Esophagus (tissue), 2 donors: Measurements from ENCODE around the gene PISD. TPM values are rescaled to one million over a fixed set of nuclear protein-coding genes. Genes with fewer than 3 reads are reported as not detected.

ENCODE experiments used
- H3K27ac ChIP-seq, 2 donors: one replicate each; pipeline ENCODE4 v1.5.1; 2013; ENCODE audit warnings: low read depth in 2 of 2, mild to moderate bottlenecking in 2 of 2, inconsistent platforms in 1 of 2, low read length in 1 of 2, moderate library complexity in 1 of 2
- H3K27me3 ChIP-seq, 2 donors: one replicate each; pipeline ENCODE4 v1.6.1; 2013; ENCODE audit warnings: low read length in 2 of 2, control low read depth in 1 of 2, mild to moderate bottlenecking in 1 of 2; ENCODE audit not compliant: insufficient read depth in 2 of 2, control insufficient read depth in 1 of 2
- H3K36me3 ChIP-seq, 2 donors: one replicate each; pipeline ENCODE4 v1.6.1; 2013; ENCODE audit warnings: low read length in 1 of 2; ENCODE audit not compliant: control insufficient read depth in 2 of 2, insufficient read depth in 2 of 2
- H3K4me1 ChIP-seq, 2 donors: one replicate each; pipeline ENCODE4 v1.6.1; 2013; ENCODE audit warnings: low read length in 1 of 2; ENCODE audit not compliant: control insufficient read depth in 2 of 2, insufficient read depth in 2 of 2
- H3K4me3 ChIP-seq, 2 donors: one replicate each; pipeline ENCODE4 v1.5.1; 2013; ENCODE audit warnings: low read length in 2 of 2, mild to moderate bottlenecking in 2 of 2, low read depth in 1 of 2, moderate library complexity in 1 of 2
- H3K9me3 ChIP-seq, 2 donors: one replicate each; pipeline ENCODE4 v1.6.1; 2013; ENCODE audit warnings: mild to moderate bottlenecking in 2 of 2, low read depth in 1 of 2, low read length in 1 of 2, moderate library complexity in 1 of 2; ENCODE audit not compliant: control insufficient read depth in 2 of 2, insufficient read depth in 1 of 2
- WGBS, 2 donors: extraction: QIAGEN DNeasy Blood & Tissue Kit; methylation state at CpG; one replicate each; pipeline ENCODE4 v1.1.7; 2013; 5-methylcytosine and 5-hydroxymethylcytosine counted together
- polyA plus RNA-seq, 2 donors: library from polyadenylated mRNA; stranded (reverse); fragments of 200-250 nt; gene quantifications; one replicate each; pipeline ENCODE4 v1.2.3, GENCODE V29; 2013
- donor health status: healthy with polysubstance abuse.
- donor health status: Bipolar disorder and iron deficiency.

PISD gene
- polyA plus RNA-seq, 2 donors, result 24.7 to 30.4 TPM

DNA sequence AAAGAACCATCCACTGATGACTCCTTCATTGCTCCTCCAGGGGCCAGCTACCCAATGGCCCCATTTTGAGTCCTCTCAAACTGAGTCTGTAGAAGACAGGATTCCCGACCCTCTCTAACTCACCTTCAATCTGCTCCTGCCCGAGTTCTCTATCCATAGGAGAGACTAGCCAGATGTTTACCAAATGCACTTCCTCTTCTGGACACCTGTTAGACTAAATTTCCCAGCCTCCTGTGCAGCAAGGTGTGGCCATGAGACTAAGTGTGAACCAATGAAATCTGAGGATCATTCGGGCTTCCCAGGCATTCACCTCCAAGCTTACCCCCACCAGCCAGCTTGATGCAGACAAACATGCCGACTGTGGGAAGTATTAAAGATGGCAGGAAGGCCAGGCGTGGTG is 7.6 kb downstream of the PISD start:
- Histone ChIP-seq H3K4me3 (no peak overlapping the region), H3K27ac (peak overlapping the region; percentile 15 to 34), H3K4me1 (peaks cover 0 to 7% of the 10 kb centered on the region in 2 donors), H3K36me3 (peaks cover 0 to 3% of the 10 kb centered on the region in 2 donors), H3K9me3 (no peaks in the 10 kb centered on the region), H3K27me3 (no peaks in the 10 kb centered on the region)
- WGBS, 2 donors, result 93 to 97% methylated on average over 5 of the region's 5 CpGs

DNA sequence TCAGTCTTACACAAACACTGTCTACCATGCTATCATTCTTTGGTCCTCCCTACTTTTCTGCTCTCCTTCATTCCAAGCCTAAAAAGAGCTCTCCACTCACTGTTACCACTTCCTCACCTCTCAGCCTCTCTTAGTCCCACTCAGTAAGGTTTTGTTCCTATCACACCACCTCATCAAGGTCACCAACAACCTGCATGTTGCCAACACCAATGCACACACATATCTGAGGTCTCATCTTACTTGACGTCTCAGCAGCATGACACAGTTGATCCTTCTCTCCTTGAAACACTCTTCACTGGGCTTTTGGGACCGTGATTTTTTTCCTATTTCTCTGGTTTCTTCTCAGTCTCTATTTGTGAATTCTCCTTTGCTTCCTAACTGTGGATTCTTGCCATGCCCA is 8.1 kb downstream of the PISD start:
- peak overlapping the region in 1 of 2 donors; percentile 34 for H3K27ac ChIP-seq
- H3K4me3 ChIP-seq, result no peak overlapping the region
- H3K9me3 ChIP-seq, result no peaks in the 10 kb centered on the region
- WGBS, 2 donors, result 77 to 88% methylated on average over 2 of the region's 2 CpGs
- H3K4me1 ChIP-seq, result peaks cover 0 to 7% of the 10 kb centered on the region in 2 donors
- peaks cover 0 to 3% of the 10 kb centered on the region in 2 donors for H3K36me3 ChIP-seq
- no peaks in the 10 kb centered on the region for H3K27me3 ChIP-seq

- Histone ChIP-seq H3K4me3 (no peak overlapping the region), H3K9me3 (no peaks in the 10 kb centered on the region), H3K27ac (no peak overlapping the region), H3K27me3 (no peaks in the 10 kb centered on the region), H3K4me1 (peaks cover 0 to 7% of the 10 kb centered on the region in 2 donors), H3K36me3 (peaks cover 2 to 3% of the 10 kb centered on the region in 2 donors)
- WGBS, 2 donors, result 65 to 71% methylated on average over 9 of the region's 9 CpGs
These were observed 8.9 kb downstream of the PISD start for GRCh38 chr22:31652911-31653684.

DNA sequence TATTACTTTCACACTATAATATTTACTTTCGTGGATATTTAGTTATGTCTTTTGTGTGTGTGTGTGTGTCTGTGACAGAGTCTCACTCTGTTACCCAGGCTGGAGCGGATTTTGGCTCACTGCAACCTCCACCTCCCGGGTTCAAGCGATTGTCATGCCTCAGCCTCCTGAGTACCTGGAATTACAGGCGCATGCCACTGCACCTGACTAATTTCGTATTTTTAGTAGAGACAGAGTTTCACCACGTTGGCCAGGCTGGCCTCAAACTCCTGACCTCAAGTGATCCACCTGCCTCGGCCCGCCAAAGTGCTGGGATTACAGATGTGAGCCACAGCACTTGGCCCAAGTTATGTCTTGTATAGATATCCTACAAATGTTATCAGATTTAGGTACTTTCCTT is 9.9 kb downstream of the PISD start:
- H3K27ac ChIP-seq, result peak overlapping the region in 1 of 2 donors; percentile 70
- no peaks in the 10 kb centered on the region for H3K9me3 ChIP-seq
- H3K4me3 ChIP-seq, result no peak overlapping the region
- peaks cover 0 to 7% of the 10 kb centered on the region in 2 donors for H3K4me1 ChIP-seq
- H3K36me3 ChIP-seq, result peaks cover 2 to 5% of the 10 kb centered on the region in 2 donors
- no peaks in the 10 kb centered on the region for H3K27me3 ChIP-seq
- WGBS, 2 donors, result 65 to 68% methylated on average over 9 of the region's 9 CpGs

DNA sequence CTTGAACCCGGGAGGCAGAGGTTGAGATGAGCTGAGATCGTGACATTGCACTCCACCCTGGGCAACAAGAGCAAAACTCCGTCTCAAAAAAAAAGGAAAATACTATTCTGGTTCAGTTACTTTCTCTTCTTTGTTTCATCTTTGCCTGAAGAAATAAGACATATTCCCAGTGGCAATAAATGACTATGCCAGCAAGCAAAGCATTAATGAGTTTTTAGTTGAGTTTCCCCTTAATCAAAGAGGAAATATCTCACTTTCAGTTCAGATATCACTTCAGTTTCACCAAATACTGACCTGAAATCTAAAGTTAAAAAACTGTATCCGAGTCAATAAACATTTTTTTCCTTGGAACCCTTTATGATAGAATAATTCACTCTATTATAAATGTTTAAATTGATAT is 10.4 kb downstream of the PISD start:
- Histone ChIP-seq H3K4me1 (peaks cover 0 to 7% of the 10 kb centered on the region in 2 donors), H3K27me3 (no peaks in the 10 kb centered on the region), H3K4me3 (no peak overlapping the region), H3K36me3 (peaks cover 2 to 5% of the 10 kb centered on the region in 2 donors), H3K9me3 (no peaks in the 10 kb centered on the region), H3K27ac (no peak overlapping the region)
- 54 to 69% methylated on average over 4 of the region's 4 CpGs for WGBS, 2 donors

DNA sequence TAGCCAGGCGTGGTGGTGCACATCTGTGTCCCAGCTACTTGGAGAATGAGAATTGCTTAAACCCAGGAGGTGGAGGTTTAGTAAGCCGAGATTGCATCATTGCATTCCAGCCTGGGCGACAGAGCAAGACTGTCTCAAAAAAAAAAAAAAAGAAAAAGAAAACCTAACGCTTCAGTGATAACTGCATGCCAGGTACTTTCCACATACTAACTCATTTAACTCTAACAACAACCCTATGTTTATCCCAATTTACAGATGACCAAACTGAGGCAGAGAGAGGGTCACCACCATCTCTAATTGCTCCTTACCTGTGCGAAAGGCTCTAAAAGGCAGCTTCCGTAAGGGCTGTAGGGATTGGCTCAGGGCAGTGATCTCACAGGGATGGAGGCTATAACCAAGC is 11.6 kb downstream of the PISD start:
- H3K27ac ChIP-seq, result peak overlapping the region; percentile 65 to 72
- peaks cover 2 to 5% of the 10 kb centered on the region in 2 donors for H3K36me3 ChIP-seq
- H3K9me3 ChIP-seq, result no peaks in the 10 kb centered on the region
- H3K27me3 ChIP-seq, result no peaks in the 10 kb centered on the region
- WGBS, 2 donors, result 56 to 66% methylated on average over 6 of the region's 6 CpGs
- peaks cover 0 to 7% of the 10 kb centered on the region in 2 donors for H3K4me1 ChIP-seq
- no peak overlapping the region for H3K4me3 ChIP-seq

DNA sequence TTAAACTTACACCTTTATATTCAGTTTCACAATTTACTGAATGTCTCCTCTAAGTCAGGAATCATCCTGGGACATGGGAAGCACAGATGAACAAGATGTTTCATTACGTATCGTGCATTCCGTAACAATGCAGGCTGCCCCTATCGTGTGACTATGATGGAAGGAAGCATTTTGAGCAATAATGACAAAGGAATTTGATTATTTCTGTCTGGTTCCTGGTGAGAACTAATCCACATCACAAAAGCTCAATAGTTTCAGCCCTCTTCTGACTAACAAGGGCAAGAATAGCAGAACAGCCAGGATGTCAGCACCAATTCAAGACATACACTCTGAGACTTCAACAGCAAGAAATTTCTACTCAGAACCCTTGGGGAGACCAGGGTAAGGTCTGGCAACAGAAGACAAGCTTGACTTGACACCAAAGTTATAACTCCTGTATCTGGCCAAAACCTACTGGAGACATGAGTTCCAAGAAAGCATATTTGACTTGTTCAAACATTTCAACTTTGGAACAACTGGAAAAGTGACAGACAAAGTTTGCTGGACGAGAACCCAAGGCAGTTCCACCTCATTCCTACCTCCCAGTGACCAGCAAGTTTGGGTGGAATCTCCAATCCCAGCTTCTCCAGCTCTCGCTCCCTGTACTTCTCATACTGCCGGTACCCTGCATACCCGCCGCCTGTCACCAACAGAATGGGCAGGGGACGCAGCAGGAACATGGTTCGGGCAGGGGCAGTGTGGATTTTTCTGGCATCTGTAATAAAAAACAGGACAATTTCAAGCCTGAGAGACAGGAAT is 14.3 kb downstream of the PISD start:
- Histone ChIP-seq H3K27ac (peak overlapping the region; percentile 87 to 91), H3K36me3 (peaks cover 2 to 5% of the 10 kb centered on the region in 2 donors), H3K4me1 (no peaks in the 10 kb centered on the region), H3K9me3 (no peaks in the 10 kb centered on the region), H3K27me3 (no peaks in the 10 kb centered on the region), H3K4me3 (no peak overlapping the region)
- WGBS, 2 donors, result 58 to 62% methylated on average over 11 of the region's 11 CpGs

- peaks cover 2 to 5% of the 10 kb centered on the region in 2 donors for H3K36me3 ChIP-seq
- no peaks in the 10 kb centered on the region for H3K27me3 ChIP-seq
- H3K9me3 ChIP-seq, result no peaks in the 10 kb centered on the region
- no peak overlapping the region for H3K4me3 ChIP-seq
- WGBS, 2 donors, result 60 to 74% methylated on average over 3 of the region's 3 CpGs
- peak overlapping the region; percentile 79 to 85 for H3K27ac ChIP-seq
- no peaks in the 10 kb centered on the region for H3K4me1 ChIP-seq
These were observed 14.9 kb downstream of the PISD start for GRCh38 chr22:31647066-31647465.

DNA sequence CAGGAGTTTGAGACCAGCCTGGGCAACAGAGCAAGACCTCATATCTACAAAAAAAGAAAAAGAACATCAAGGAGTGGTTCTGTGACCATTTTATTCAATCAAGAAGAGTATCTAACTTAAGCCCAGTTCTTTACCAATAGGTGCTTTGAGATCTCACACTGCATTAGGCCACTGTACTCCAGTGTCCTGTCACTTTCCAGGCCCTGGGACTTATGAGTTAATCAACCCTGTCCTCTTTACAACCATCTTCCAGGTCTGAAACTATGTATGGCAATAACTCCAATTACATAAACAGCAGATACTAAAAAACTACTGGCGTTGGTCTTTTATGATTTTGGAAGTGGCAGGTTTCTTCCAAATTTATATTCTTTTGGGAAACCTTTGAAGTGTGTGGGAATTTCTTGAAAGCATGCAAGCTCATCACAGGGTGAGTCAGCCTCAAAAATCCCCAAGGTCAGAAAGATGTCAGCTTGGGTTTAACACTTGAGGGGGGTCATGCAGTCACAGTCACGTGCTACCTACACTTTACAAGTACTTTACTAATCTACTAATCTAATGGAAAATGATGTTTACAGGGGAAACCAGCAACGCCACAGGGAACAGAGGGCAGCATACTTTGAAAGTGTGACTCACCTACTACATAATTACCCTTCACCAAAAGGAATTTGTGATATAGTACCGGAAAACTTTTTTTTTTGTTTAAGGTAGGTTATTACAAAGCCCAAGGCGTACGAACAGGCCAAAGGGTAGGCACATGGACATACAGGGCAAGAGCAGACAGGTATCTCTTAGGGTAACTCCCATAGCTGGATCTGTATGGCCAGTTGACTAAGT is 15.6 kb downstream of the PISD start:
- Histone ChIP-seq H3K36me3 (peaks cover 2 to 5% of the 10 kb centered on the region in 2 donors), H3K27ac (peak overlapping the region; percentile 76 to 79), H3K4me3 (peak overlapping the region in 1 of 2 donors; percentile 1), H3K27me3 (no peaks in the 10 kb centered on the region), H3K9me3 (no peaks in the 10 kb centered on the region), H3K4me1 (no peaks in the 10 kb centered on the region)
- 29 to 38% methylated on average over 6 of the region's 6 CpGs for WGBS, 2 donors
